ENCODE data around the gene C9orf85.

DNA sequence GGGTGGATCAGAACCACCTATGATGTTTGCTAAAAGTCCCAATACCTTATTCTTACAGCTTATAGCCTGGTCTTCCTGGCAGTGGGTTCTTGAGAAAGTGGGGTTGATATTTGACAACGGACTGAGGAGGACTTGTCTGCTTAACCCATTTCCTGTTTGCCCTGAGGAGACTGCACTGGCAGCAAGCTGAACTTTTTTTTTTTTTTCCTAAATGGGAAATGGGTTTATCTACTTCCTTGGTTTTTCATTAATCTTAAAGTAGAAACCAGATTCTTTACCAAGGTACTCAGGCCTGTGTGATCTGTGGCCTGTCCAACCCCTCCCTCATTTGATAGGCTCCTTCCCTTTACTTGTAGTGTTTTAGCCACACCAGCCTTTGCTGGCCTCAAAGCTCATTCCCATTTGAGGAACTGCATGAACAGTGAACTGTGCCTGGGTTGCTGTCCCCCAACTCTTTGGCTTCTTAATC lies 101.9 kb downstream of the C9orf85 start:
- TF ChIP-seq CHD4 (IDR thresholded peaks at IDR 0.05; ENCODE audit: borderline replicate concordance) (no peak), CEBPB (IDR thresholded peaks at IDR 0.05) (no peak), EP300 (IDR thresholded peaks at IDR 0.05) (no peak), ZNF302 (CRISPR knock-in tag; IDR thresholded peaks at IDR 0.05) (no peak), CBX8 (IDR thresholded peaks at IDR 0.05) (no peak), ZFP36 (IDR thresholded peaks at IDR 0.05; ENCODE audit: borderline replicate concordance, partially characterized antibody) (no peak)
- TF ChIP-seq, protein P1, sequence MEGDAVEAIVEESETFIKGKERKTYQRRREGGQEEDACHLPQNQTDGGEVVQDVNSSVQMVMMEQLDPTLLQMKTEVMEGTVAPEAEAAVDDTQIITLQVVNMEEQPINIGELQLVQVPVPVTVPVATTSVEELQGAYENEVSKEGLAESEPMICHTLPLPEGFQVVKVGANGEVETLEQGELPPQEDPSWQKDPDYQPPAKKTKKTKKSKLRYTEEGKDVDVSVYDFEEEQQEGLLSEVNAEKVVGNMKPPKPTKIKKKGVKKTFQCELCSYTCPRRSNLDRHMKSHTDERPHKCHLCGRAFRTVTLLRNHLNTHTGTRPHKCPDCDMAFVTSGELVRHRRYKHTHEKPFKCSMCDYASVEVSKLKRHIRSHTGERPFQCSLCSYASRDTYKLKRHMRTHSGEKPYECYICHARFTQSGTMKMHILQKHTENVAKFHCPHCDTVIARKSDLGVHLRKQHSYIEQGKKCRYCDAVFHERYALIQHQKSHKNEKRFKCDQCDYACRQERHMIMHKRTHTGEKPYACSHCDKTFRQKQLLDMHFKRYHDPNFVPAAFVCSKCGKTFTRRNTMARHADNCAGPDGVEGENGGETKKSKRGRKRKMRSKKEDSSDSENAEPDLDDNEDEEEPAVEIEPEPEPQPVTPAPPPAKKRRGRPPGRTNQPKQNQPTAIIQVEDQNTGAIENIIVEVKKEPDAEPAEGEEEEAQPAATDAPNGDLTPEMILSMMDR (IDR thresholded peaks at IDR 0.05) = no peak
- TF ChIP-seq, protein P2, sequence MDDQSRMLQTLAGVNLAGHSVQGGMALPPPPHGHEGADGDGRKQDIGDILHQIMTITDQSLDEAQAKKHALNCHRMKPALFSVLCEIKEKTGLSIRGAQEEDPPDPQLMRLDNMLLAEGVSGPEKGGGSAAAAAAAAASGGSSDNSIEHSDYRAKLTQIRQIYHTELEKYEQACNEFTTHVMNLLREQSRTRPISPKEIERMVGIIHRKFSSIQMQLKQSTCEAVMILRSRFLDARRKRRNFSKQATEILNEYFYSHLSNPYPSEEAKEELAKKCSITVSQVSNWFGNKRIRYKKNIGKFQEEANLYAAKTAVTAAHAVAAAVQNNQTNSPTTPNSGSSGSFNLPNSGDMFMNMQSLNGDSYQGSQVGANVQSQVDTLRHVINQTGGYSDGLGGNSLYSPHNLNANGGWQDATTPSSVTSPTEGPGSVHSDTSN (IDR thresholded peaks at IDR 0.05) = no peak
